Neural cell (in vitro differentiated cells): ENCODE results near the gene EEF1B2.

Experiments used
- CTCF ChIP-seq: fragments of 450-650 bp; IDR thresholded peaks from 2 replicates; pipeline ENCODE4 v1.5.1; 2014; ENCODE audit warnings: antibody characterized with exemption, mild to moderate bottlenecking, moderate library complexity; ENCODE audit not compliant: poor library complexity, severe bottlenecking
- EP300 ChIP-seq: fragments of 450-650 bp; conservative IDR thresholded peaks from 2 replicates; pipeline ENCODE4 v1.6.1; 2014; ENCODE audit warnings: antibody characterized with exemption, mild to moderate bottlenecking, moderate library complexity; ENCODE audit not compliant: poor library complexity, severe bottlenecking
- REST ChIP-seq: IDR thresholded peaks from 2 replicates; pipeline ENCODE4 v1.6.1; 2012; ENCODE audit warnings: borderline replicate concordance

- TF ChIP-seq CTCF (no peak), REST (no peak), EP300 (no peak)
Observed at GRCh38 chr2:206202446-206202845, 42.8 kb downstream of the EEF1B2 start.
